ENCODE results near the gene GALNT8.

DNA sequence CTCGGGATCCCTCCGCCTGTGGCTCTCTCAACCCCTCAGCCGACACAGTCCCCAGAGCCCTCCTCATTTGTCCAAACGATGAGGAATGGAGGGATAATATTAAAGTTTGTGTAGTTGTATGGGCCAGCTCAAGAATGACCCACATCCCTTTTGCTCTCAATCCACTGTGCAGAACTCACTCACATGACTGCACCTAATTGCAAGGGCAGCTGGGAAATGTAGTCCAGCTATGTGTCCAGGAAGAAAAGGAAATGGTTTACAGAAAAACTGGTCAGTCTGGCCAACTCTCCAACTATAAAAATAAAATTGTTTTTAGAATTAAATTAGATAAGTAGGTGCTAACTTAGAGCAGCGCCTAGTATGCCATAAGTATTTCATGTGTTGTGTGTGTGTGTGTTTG lies 66.6 kb downstream of the GALNT8 start:
- TF ChIP-seq, protein P1, sequence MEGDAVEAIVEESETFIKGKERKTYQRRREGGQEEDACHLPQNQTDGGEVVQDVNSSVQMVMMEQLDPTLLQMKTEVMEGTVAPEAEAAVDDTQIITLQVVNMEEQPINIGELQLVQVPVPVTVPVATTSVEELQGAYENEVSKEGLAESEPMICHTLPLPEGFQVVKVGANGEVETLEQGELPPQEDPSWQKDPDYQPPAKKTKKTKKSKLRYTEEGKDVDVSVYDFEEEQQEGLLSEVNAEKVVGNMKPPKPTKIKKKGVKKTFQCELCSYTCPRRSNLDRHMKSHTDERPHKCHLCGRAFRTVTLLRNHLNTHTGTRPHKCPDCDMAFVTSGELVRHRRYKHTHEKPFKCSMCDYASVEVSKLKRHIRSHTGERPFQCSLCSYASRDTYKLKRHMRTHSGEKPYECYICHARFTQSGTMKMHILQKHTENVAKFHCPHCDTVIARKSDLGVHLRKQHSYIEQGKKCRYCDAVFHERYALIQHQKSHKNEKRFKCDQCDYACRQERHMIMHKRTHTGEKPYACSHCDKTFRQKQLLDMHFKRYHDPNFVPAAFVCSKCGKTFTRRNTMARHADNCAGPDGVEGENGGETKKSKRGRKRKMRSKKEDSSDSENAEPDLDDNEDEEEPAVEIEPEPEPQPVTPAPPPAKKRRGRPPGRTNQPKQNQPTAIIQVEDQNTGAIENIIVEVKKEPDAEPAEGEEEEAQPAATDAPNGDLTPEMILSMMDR (IDR thresholded peaks at IDR 0.05; ENCODE audit: low read depth, low read length): no peak
- no peak for TF ChIP-seq EZH2phosphoT487 (IDR thresholded peaks at IDR 0.05; ENCODE audit: low read depth)

All from OCI-LY3 (cell line).